HG03066 (cell line): Measurements from ENCODE around the gene TRIM40.

ENCODE experiments used
- ATAC-seq: cut with Tn5 transposase; IDR thresholded peaks from one replicate; pipeline ENCODE4 v1.9.1; 2021; ENCODE audit warnings: low read depth; ENCODE audit not compliant: unreplicated experiment

Gene TRIM40

GRCh38 chr6:30135757-30136156, at the start of gene TRIM40:
Gene TRIM40, plus strand, starts transcription at chr6:30136140. Its CDS starts 897 bp downstream, at chr6:30137037.
- no peak for ATAC-seq

GRCh38 chr6:30087876-30088275, 48.1 kb upstream of the TRIM40 start:
- no peak for ATAC-seq

- no peak for ATAC-seq
These were observed 44.2 kb upstream of the TRIM40 start for GRCh38 chr6:30091577-30092381.

GRCh38 chr6:30092852-30093543, 42.9 kb upstream of the TRIM40 start:
- no peak for ATAC-seq

- ATAC-seq, result no peak
These were observed 41.8 kb upstream of the TRIM40 start for GRCh38 chr6:30093951-30094661.

- ATAC-seq, result no peak
These were observed 39.1 kb upstream of the TRIM40 start for GRCh38 chr6:30096829-30097228.

- ATAC-seq, result no peak
These were observed 37.8 kb upstream of the TRIM40 start for GRCh38 chr6:30097902-30098768.

GRCh38 chr6:30100154-30100553, 35.8 kb upstream of the TRIM40 start:
- ATAC-seq, result no peak

GRCh38 chr6:30100585-30101443, 35.1 kb upstream of the TRIM40 start:
- no peak for ATAC-seq

GRCh38 chr6:30101444-30102413, 34.2 kb upstream of the TRIM40 start:
- peak; percentile 49 for ATAC-seq

GRCh38 chr6:30102414-30102969, 33.4 kb upstream of the TRIM40 start:
- no peak for ATAC-seq

- ATAC-seq, result peak; percentile 50
These were observed 32.7 kb upstream of the TRIM40 start for GRCh38 chr6:30102970-30103871.

GRCh38 chr6:30103872-30104179, 32.1 kb upstream of the TRIM40 start:
- ATAC-seq, result no peak

GRCh38 chr6:30104661-30105060, 31.3 kb upstream of the TRIM40 start:
- no peak for ATAC-seq

GRCh38 chr6:30111266-30111856, 24.6 kb upstream of the TRIM40 start:
- ATAC-seq, result no peak

GRCh38 chr6:30112402-30112994, 23.4 kb upstream of the TRIM40 start:
- no peak for ATAC-seq
